Upper lobe of right lung (tissue), 1 donor: Measurements from ENCODE around the gene ATP12A. TPM values are rescaled to one million over a fixed set of nuclear protein-coding genes. Genes with fewer than 3 reads are reported as not detected.

Source experiments
- ATAC-seq: fragments of 200-7000 bp; cut with Tn5 transposase; one replicate; pipeline ENCODE4 v1.9.1; 2020; ENCODE audit warnings: mild to moderate bottlenecking, moderate library complexity
- DNase-seq: peaks from one replicate; pipeline ENCODE4 v3.0.0-alpha.2; 2020
- H3K27ac ChIP-seq: fragments of 200-600 bp; one replicate; pipeline ENCODE4 v1.8.0; 2022
- H3K27me3 ChIP-seq: fragments of 200-600 bp; one replicate; pipeline ENCODE4 v1.8.0; 2022; ENCODE audit warnings: mild to moderate bottlenecking
- H3K36me3 ChIP-seq: fragments of 200-600 bp; one replicate; pipeline ENCODE4 v1.8.0; 2022
- H3K4me1 ChIP-seq: fragments of 200-600 bp; one replicate; pipeline ENCODE4 v1.8.0; 2022
- H3K4me3 ChIP-seq: fragments of 200-600 bp; one replicate; pipeline ENCODE4 v1.8.0; 2022; ENCODE audit warnings: mild to moderate bottlenecking
- H3K9me3 ChIP-seq: fragments of 200-600 bp; one replicate; pipeline ENCODE4 v1.8.0; 2022
- CTCF ChIP-seq: fragments of 200-600 bp; IDR thresholded peaks from one replicate; pipeline ENCODE4 v1.8.0; 2022; ENCODE audit warnings: antibody characterized with exemption
- intact Hi-C: fragments of 100-400 bp; cut with DNase I; formaldehyde crosslinking; loops from one replicate; pipeline ENCODE4 v1.11.0; 2022
- total RNA-seq: library from RNA; stranded (reverse); fragmentation: NEBNext Ultra II Directional; extraction: Animal tissue kit (Norgen Biotek cat#: 25700); gene quantifications from one replicate; pipeline ENCODE4 v1.2.1, GENCODE V29; 2021
- donor health status: DM: no; HTN: yes; CAD: no; lungs with severe emphysema.

The ATP12A gene
- total RNA-seq, 1 donor from 2014 or later, result not detected

GRCh38 chr13:24671386-24672113, 8.7 kb upstream of the ATP12A start:
- DNase-seq (no peak), ATAC-seq (peak; percentile 67)
- H3K27me3 ChIP-seq, result no peaks in the 10 kb centered on the region
- no peaks in the 10 kb centered on the region for H3K9me3 ChIP-seq
- H3K36me3 ChIP-seq, result no peaks in the 10 kb centered on the region
- intact Hi-C loops, result no loop called here
- peaks cover 12% of the 10 kb centered on the region for H3K4me1 ChIP-seq
- peak overlapping the region; percentile 70 for H3K27ac ChIP-seq
- peak; percentile 60 for TF ChIP-seq CTCF
- H3K4me3 ChIP-seq, result no peak overlapping the region

- no peak for DNase-seq
- no peak for TF ChIP-seq CTCF
- intact Hi-C loops, result no loop called here
- Histone ChIP-seq H3K27me3 (no peaks in the 10 kb centered on the region), H3K4me1 (peaks cover 12% of the 10 kb centered on the region), H3K27ac (peak overlapping the region; percentile 70), H3K9me3 (no peaks in the 10 kb centered on the region), H3K4me3 (no peak overlapping the region), H3K36me3 (no peaks in the 10 kb centered on the region)
- no peak for ATAC-seq
These were observed 7.8 kb upstream of the ATP12A start for GRCh38 chr13:24672141-24673132.

- intact Hi-C loops, result no loop called here
- no peaks in the 10 kb centered on the region for H3K36me3 ChIP-seq
- H3K27me3 ChIP-seq, result peaks cover 22% of the 10 kb centered on the region
- H3K27ac ChIP-seq, result no peak overlapping the region
- ATAC-seq (peak; percentile 42), DNase-seq (no peak)
- no peaks in the 10 kb centered on the region for H3K9me3 ChIP-seq
- H3K4me3 ChIP-seq, result no peak overlapping the region
- no peak for TF ChIP-seq CTCF
- peaks cover 7% of the 10 kb centered on the region for H3K4me1 ChIP-seq
These were observed 4.2 kb upstream of the ATP12A start for GRCh38 chr13:24675806-24676570.

- H3K9me3 ChIP-seq, result no peaks in the 10 kb centered on the region
- intact Hi-C loops, result no loop called here
- ATAC-seq (no peak), DNase-seq (no peak)
- H3K4me3 ChIP-seq, result no peak overlapping the region
- no peak overlapping the region for H3K27ac ChIP-seq
- no peaks in the 10 kb centered on the region for H3K4me1 ChIP-seq
- H3K27me3 ChIP-seq, result peaks cover 28% of the 10 kb centered on the region
- TF ChIP-seq CTCF, result no peak
- H3K36me3 ChIP-seq, result no peaks in the 10 kb centered on the region
These were observed 2.1 kb upstream of the ATP12A start for GRCh38 chr13:24678151-24678550.

- no peaks in the 10 kb centered on the region for H3K4me1 ChIP-seq
- ATAC-seq, result no peak
- peaks cover 28% of the 10 kb centered on the region for H3K27me3 ChIP-seq
- intact Hi-C loops, result no loop called here
- no peak overlapping the region for H3K27ac ChIP-seq
- no peaks in the 10 kb centered on the region for H3K36me3 ChIP-seq
- TF ChIP-seq CTCF, result no peak
- H3K4me3 ChIP-seq, result no peak overlapping the region
- H3K9me3 ChIP-seq, result no peaks in the 10 kb centered on the region
- no peak for DNase-seq
These were observed 522 bp upstream of the ATP12A start for GRCh38 chr13:24679686-24680085.
